NCI-H345 treated with DMSO at 0.1 percent for 48 hours (cell line): ENCODE data around the gene MAP2K5.
"Not testable (repeated sequence)": the region's sequence is repeated elsewhere in the genome, so short reads cannot be mapped to it uniquely, and the experiment has no call there.

Source experiments
- DNase-seq: peaks from one replicate; lab custom pipeline; 2025; ENCODE audit not compliant: unreplicated experiment; lab: John Stamatoyannopoulos, UW

Gene MAP2K5

DNA sequence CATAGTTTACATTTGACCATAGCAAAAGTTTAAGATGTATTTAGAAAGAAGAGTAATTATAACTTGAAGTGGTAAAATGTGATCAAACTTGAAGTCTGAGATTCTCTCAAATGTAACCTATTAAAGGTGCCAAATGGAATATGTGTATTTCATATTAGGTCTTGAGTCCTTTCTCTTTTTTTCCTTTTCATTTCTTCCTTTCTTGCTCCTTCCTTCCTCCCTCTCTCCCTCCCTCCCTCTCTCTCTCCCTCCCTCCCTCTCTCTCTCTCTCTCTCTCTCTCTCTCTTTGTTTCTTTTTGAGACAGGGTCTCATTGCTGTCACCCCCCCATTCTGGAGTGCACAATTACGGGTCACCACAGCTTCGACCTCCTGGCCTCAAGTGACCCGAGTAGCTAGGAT lies 47.7 kb downstream of the MAP2K5 start:
- DNase-seq = no peak

DNA sequence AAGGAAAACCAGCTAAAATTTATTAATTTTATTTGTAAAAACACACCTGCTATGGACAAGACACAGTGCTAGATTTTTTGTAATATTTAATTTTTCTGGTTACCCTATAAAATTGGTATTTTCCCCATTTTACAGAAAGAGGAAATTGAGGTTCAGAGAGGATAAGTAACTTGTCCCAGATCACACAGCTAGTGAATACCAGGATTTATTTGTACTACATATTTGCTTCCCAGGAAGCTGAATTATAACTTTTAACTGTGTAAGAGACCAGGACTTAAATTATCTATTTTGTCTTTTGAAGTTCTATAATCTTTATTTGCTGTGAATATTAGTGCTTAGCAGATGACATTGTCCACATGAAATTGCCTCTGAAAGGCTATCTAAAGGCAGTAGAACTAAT lies 49.7 kb downstream of the MAP2K5 start:
- DNase-seq = no peak

DNA sequence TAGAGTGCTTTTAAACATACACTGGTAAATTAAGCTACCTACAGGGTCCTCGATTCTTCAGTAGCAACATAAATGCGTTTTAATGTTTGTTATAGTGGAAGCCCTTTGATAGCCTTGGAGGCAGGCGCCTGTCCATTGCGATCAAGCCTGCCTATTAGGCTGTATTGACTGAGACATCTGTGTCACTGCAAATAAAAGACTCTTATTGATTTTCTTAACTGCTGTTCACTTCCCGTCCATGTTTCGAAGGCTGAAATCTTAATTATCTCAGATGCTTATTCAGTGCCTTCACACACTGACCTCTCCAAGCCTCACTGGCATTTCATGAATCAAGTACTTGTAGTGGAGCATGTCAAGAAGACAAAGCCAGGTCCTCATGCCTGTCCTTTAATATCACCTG lies 51.1 kb downstream of the MAP2K5 start:
- DNase-seq = no peak

DNA sequence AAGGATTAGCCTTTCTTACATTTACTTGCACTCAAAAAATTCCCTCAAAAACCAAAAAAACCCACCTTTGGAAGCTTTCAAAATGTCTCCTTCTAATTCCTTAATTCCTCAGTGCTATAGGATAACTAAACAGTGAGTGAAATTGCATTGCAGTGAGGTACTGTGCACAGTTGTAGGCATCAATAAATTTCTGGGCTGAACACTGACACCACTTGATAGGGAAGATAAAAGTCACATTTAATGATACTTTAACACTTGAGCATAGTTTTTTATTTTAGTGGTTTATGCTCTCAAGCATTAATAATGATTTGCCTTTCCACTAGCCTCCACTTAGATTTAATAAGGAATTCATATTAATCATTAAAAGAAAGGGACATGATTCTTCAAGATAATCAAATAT lies 52.3 kb downstream of the MAP2K5 start:
- no peak for DNase-seq

DNA sequence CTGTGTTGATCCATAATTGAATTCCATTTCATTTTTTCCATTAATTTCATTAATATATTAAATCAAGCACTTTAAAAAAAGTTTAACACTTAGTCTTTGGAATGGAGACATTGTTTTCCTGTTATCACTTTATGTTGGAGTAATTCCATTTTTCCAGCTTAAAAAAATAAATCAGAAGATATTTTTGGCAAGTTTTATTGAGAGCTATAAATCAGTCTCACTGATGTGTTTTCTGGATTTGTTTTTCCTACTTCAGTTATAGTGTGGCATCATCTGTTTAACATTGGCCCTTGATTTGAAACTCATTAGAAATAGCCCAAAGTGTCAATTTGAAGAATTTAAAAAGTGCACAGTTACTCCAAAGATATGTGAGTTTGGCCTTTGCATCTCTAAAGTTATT lies 53.1 kb downstream of the MAP2K5 start:
- DNase-seq = no peak

DNA sequence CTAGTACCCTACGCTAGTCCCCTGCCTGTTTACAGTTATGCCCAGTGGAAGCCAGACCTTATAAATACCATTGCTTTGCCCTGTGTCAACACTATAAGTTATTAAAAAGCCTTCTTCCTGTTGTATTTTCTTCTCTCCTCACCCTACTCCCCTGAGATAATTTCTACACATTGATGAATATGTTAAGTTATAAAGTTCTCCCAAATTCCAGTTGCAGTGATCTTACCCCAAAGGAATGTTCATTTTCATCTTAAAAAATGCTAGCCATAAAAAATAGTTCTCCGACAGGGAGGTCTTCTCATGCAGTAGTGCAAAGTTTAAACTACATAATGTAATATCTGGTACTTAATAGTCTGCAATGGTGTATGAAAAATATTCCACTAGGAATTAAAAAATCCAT lies 58.6 kb downstream of the MAP2K5 start:
- DNase-seq = no peak

DNA sequence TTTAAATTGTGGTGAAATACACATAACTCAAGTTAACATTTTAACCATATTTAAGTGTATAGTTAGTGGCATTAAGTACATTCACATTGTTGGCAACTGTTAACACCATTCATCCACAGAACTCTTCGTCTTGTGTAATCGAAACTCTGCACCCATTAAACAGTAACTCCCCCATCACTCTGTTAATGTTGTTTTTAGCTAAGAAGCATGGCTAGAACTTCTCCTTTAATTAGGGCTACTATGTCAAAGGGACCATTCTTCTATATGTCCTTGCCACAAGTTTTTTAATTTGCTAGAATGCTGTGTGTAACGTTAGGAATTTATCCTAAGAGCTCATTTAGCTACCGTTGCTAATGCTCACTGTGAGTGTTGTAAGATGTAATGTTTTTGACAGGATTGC lies 60.6 kb downstream of the MAP2K5 start:
- no peak for DNase-seq

DNA sequence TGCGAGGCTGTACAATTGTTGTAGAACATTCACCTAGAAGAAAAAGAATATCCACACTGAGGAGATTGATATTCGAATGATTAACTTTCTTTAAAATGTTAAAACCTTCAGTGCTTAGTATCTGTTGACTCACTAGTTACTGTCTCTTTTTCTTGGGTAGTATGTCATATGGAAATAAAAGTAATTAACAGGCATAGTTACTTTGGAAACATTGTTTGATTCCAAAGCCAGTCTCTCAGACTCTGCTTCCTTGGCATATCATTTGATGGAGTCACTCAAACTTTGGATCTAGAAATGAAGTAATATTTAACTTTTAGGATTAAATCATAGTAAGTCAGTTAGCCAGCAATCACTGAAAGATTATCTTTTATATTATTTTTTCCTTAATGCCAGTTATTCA lies 63.4 kb downstream of the MAP2K5 start:
- no peak for DNase-seq

DNA sequence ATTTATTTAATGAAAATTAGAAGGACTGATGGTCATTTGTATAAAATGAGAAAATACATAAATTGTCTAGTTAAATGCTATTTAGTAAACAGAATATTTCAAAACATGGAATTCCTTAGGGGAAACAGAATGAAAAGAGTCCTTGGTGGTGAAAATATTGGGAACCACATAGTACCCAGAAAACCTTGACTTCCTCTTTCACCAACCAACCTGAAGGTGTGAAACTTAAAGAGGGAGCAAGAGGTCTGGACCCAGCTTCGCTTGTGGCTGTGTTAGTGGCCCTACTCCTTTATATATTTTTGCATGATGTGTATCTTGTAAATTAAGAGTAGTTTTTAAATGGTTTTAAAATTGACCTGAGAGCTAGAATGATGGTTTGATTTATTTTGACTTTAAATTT lies 64.2 kb downstream of the MAP2K5 start:
- DNase-seq = no peak

DNA sequence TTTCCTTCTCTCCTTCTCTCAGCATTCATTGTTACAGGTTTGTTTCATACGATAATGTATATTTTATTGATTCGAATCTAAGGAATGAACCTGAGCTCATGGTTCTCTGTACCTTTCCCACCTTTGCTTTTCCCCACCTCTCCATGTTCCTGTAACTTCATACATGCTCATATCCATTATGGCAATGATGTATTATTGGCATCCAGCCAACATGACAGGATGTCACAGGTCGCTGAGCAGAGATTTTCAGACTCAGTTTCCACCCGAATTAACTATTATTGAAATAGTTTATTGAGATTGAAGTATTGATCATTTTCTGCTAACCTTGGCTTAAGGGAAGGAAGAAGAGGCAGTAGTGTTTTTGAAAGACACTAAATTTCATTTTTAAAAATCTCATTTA lies 64.8 kb downstream of the MAP2K5 start:
- DNase-seq = no peak

DNA sequence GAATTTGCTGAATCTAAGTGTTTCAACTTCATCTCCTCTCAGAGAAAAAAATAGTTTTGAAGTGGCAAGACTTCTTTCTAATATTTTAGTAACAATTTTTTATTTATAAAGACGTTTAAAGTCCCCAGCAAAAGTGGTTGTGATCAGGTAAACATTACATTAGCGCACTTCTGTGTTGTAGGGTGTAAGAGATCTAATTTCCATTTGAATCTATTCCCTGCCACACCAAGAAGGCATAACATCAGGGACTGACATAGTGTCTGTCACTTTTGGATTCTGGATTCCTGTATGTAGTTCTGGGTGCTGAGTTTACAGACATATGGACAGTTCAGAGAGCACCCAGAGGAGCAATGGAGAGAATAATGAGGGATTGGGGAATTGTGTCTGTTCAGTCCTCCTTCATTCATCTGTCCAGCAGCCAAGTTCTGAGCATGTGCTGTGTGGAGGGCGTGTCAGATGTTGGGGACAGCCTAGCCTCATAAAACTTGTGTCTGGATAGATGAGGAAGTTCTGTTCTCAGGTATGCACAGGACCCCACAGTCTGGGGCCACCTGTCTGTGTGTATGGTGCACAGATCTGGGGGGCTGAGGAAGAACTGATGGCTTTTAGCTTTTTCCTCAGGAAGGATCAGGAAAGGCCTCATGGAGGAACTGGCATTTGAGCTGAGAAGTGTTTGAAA lies 65.6 kb downstream of the MAP2K5 start:
- DNase-seq = no peak

DNA sequence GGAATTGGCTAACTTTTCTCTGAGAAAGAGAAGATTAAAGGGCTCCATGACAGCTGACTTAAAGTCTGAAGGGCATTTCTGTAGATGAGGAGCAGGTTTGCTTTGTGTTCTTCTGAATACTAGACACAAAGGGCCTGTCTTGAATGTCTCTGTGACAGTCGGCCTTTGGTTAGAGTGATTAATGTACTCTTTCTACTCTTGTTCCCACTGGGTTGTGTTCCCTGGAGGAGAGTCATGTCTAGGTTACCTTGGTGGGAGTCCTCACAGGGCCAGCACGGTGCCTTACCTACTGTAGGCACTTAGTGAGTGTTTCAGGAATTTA lies 66.1 kb downstream of the MAP2K5 start:
- no peak for DNase-seq

DNA sequence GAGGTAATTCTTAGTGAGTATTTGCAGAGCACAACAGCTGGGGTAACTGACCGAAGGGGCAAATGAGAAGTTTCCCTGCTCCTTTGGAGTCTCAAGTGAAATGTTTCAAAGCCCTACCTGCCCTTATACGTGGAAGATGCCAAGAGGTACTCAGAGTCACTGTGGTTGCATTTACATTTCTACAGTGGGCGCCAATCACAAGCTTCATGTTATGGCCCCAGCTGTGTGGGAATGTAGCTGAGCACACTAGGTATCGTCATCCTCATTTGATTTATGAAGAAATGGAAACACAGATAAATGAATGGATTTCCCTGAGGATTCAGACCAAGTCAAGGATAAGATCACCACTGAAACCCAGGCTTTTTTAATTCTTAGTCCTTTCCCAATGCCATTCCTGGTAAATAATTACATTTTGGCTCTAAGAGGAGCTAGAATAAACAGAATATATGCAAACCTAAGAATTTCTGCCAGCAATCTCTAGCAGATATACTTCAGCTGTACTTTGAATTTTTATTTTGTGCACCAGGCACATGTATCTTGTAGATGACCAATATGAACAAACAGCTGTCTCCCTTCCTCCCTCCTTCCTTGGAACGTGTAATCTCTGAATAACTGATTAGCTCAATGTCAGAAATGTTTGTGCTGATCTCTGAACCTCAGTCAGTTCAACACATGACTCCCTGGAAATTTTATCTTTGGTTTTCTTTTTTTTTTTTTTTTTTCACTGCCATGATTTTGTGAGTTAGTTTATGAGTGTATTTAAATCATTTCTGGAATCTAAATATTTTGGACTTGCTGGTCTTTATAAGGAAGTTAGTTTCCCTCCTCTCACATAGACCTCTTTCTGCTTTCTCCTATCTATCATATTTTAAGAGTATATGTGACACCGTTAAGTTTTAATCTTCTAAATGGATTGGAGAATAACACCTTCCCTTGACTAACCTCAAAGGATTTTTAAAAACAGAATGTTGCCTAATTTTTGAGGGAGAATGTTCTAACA lies 69.2 kb downstream of the MAP2K5 start:
- no peak for DNase-seq

DNA sequence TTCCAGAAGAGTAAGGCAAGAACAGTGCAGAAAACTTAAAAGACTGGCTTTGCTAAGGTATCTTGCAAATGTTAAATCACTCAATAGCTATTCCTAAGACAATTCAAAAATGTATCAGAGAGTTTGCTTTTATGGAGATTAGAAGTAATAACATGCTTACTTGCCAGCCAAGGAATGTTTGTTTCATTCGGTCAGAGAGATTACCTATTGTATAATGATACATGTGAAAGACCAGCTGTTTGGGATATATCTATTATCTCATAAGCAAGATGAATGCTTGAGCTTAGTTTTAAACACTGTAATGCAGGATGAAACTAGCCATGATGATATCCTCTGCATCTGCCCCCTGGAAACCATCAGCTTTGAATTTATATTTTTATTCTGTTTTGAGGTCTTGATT lies 70.7 kb downstream of the MAP2K5 start:
- DNase-seq = no peak

DNA sequence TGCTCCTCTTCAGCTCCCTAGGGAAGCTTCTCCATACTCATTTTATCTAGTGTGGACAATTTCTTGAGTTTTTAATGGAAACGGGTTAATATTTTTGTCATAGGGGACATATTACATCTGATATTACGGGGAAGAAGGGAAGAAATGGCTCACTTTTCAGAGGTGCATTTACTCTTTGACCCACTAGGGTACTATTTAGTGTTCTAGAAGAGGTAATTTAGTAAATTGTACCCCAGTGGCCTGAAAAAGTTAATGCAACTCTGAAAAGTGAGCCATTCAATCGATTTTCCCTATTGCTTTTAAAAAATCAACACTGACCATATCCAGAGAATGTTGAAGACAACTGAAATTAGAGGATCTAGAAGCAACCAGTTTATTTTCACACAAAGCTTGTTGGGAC lies 71.2 kb downstream of the MAP2K5 start:
- no peak for DNase-seq

DNA sequence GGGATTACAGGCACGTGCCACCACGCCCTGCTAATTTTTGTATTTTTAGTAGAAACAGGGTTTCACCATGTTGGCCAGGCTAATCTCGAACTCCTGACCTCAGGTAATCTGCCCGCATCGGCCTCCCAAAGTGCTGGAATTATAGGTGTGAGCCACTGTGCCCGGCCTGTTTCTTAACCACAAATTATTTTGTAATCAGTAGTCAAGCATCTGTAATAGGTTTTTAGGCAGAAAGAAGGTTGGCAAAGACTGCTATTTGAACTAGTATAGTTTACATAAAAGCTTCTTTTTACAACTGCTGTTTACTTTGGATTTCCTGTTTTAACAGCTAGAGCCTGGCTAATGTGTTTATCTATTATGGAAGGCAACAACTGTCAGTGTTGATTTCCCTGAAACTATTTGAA lies 72.6 kb downstream of the MAP2K5 start:
- not testable (repeated sequence) for DNase-seq

DNA sequence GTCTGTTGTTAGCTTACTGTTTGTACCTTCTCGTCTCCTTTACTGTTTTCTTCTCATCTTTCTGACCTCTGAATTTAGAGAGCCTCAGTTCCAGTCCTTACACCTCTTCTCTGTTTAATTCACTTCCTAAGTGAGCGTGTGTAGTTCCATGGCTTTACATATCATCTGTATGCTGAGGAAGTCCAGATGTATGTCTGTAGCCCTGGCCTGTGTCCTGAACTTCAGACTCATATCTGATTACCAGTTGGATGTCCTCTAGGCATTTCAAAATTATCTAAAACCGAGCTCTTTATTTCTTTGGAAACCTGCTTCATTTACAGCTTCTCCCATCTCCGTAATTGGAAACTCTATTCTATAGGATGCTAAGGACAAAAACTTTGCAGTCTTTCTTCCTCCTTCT lies 75.8 kb downstream of the MAP2K5 start:
- DNase-seq = no peak

DNA sequence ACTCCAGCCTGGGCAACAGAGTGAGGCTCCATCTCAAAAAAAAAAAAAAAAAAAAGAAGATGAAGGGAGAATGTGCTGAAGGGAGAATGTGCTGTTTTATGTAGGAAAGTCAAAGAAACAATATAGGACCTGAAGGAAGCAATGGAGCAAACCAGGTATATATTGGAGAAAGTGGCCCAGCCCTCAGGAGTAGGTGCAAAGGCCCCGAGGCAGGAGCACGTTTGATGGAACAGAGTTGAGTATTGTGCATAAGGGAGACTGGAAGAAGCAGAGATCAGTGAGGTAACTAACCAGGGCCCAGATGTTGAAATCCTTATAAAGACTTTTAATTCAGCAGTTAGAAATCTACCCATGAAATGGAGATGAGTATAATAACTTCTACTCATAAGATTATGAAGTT lies 79.6 kb downstream of the MAP2K5 start:
- no peak for DNase-seq

DNA sequence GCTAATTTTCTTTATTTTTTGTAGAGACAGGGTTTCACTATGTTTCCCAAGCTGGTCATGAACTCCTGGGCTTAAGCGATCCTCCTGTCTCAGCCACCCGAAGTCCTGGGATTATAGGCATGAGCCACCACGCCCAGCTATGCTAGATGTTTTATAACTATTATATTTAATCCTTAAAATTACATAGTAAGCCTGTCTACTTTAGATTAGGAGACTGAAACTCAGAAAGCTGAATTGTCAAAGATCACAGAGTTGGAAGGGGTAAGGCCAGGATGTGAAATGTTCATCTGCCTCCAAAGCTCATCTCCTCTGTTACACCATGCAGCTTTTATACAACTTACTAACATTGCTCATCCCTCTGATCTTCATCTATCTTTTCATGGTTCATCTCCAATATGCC lies 89.8 kb downstream of the MAP2K5 start:
- no peak for DNase-seq

DNA sequence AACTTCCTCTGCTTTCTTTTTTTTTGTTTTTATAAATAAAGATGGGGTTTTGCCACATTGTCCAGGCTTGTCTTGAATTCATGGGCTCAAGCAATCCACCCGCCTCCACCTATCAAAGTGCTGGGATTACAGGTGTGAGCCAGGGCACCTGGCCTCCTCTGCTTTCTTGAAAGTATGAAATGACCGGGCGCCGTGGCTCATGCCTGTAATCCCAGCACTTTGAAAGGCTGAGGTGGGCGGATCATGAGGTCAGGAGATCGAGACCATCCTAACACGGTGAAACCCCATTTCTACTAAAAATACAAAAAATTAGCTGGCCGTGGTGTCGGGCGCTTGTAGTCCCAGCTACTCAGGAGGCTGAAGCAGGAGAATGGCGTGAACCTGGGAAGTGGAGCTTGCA lies 93.4 kb downstream of the MAP2K5 start:
- not testable (repeated sequence) for DNase-seq

DNA sequence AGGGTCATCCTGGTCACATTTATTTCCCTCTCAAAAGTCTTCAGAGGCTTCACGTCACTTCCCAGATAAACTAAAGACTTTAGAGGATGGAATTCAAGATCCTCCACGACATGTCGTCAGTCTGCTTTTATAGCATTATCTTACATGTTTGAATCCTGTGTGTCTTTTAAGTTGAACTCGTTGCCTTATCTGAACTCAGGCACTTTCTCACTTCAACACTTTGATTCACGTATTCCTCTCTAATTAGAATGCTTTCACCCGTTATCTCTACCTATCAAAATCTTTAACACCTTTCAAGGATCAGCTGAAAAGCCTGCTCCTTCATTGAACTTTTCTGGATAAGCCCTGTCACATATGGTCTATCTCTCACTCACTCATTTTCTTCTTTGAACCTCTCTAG lies 97.1 kb downstream of the MAP2K5 start:
- DNase-seq = no peak

DNA sequence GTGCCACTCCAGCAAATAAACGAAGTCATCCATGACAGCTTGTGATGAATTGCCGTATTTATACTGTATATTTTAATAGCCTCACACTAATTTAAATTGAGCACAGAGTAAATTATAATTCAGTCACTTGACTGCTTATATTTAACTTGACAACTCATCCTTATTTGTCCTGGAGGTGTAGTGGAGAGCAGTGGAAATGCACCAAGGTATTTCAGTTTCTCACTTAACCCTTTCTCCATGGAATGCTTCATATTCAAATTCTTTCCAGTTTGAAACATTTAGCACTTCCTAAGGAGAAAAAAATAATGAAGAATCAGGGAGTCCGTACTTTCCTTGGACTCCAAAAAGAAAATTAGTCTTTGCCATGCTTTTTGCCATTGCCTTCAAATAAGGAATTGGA lies 99.0 kb downstream of the MAP2K5 start:
- DNase-seq = no peak

DNA sequence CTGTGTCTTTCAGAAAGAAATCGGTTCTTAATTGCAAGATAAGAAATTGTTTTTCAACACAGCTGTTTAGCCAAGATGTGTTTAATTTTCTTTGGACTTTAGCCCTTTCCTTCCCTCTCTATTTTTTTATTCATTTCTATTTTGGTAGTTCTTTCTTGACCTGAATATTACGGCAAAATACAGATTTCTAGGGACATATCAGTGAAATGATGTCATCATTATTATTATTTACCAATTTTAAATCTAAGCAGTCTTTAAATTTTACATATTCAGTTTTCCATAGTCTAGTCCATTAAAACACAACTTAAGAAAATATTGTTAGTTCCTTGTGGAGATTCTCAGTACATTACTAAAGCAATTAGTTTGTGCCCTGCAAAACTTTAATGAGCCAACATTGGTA lies 104.3 kb downstream of the MAP2K5 start:
- DNase-seq = no peak
